ENCODE data around the gene SRD5A2. TPM values are rescaled to one million over a fixed set of nuclear protein-coding genes. Genes with fewer than 3 reads are reported as not detected.

Gene SRD5A2
- total and polyA plus RNA-seq, 3 donors from 2014 or later, result 1.3 to 1.8 (median 1.4) TPM

- intact Hi-C loops (cut with DNase I; ENCODE audit: low total_unique reads), result no loop called here
- Histone ChIP-seq H3K27ac (no peak overlapping the region), H3K4me3 (no peak overlapping the region), H3K9me3 (no peaks in the 10 kb centered on the region), H3K36me3 (ENCODE audit: low read depth, missing control alignments) (no peaks in the 10 kb centered on the region), H3K4me1 (no peaks in the 10 kb centered on the region), H3K27me3 (no peaks in the 10 kb centered on the region)
- WGBS, 2 donors, result 94 to 97% methylated on average over 1 of the region's 1 CpG
- TF ChIP-seq CTCF (IDR thresholded peaks at IDR 0.05), result no peak
- TF ChIP-seq POLR2A (IDR thresholded peaks at IDR 0.05), result no peak
- DNase-seq, result no peak
Observed at GRCh38 chr2:31533036-31533435, 47.7 kb downstream of the SRD5A2 start.

GRCh38 chr2:31531101-31531500 lies 49.6 kb downstream of the SRD5A2 start:
- DNase-seq, result no peak
- no peaks in the 10 kb centered on the region for H3K9me3 ChIP-seq
- H3K27me3 ChIP-seq, result no peaks in the 10 kb centered on the region
- no peaks in the 10 kb centered on the region for H3K4me1 ChIP-seq
- no peak for TF ChIP-seq CTCF (IDR thresholded peaks at IDR 0.05)
- no peak for TF ChIP-seq POLR2A (IDR thresholded peaks at IDR 0.05)
- intact Hi-C loops (cut with DNase I; ENCODE audit: low total_unique reads), result no loop called here
- 95 to 96% methylated on average over 4 to 5 of the region's 5 CpGs for WGBS, 2 donors
- H3K36me3 ChIP-seq (ENCODE audit: low read depth, missing control alignments), result no peaks in the 10 kb centered on the region
- H3K4me3 ChIP-seq, result no peak overlapping the region
- no peak overlapping the region for H3K27ac ChIP-seq

GRCh38 chr2:31529256-31529655 lies 51.5 kb downstream of the SRD5A2 start:
- no peaks in the 10 kb centered on the region for H3K4me1 ChIP-seq
- no peak for DNase-seq
- H3K9me3 ChIP-seq, result no peaks in the 10 kb centered on the region
- no peak overlapping the region for H3K27ac ChIP-seq
- no peak overlapping the region for H3K4me3 ChIP-seq
- TF ChIP-seq POLR2A (IDR thresholded peaks at IDR 0.05) (no peak), CTCF (IDR thresholded peaks at IDR 0.05) (no peak)
- no peaks in the 10 kb centered on the region for H3K27me3 ChIP-seq
- 91% methylated on average over 8 of the region's 8 CpGs for whole genome bisulfite sequencing, 2 donors
- H3K36me3 ChIP-seq (ENCODE audit: low read depth, missing control alignments), result no peaks in the 10 kb centered on the region
- intact Hi-C loops (cut with DNase I; ENCODE audit: low total_unique reads), result no loop called here

GRCh38 chr2:31528823-31529222 lies 51.9 kb downstream of the SRD5A2 start:
- Histone ChIP-seq H3K4me3 (no peak overlapping the region), H3K36me3 (ENCODE audit: low read depth, missing control alignments) (no peaks in the 10 kb centered on the region), H3K4me1 (no peaks in the 10 kb centered on the region), H3K9me3 (no peaks in the 10 kb centered on the region), H3K27ac (no peak overlapping the region), H3K27me3 (no peaks in the 10 kb centered on the region)
- no peak for DNase-seq
- intact Hi-C loops (cut with DNase I; ENCODE audit: low total_unique reads), result no loop called here
- WGBS, 2 donors, result 94 to 95% methylated on average over 6 of the region's 6 CpGs
- TF ChIP-seq POLR2A (IDR thresholded peaks at IDR 0.05) (no peak), CTCF (IDR thresholded peaks at IDR 0.05) (no peak)

- Histone ChIP-seq H3K27ac (no peak overlapping the region), H3K9me3 (no peaks in the 10 kb centered on the region), H3K36me3 (ENCODE audit: low read depth, missing control alignments) (no peaks in the 10 kb centered on the region), H3K27me3 (no peaks in the 10 kb centered on the region), H3K4me1 (no peaks in the 10 kb centered on the region), H3K4me3 (no peak overlapping the region)
- DNase-seq, result no peak
- 80 to 83% methylated on average over 15 of the region's 15 CpGs for WGBS, 2 donors
- intact Hi-C loops (cut with DNase I; ENCODE audit: low total_unique reads), result no loop called here
- no peak for TF ChIP-seq CTCF (IDR thresholded peaks at IDR 0.05)
- no peak for TF ChIP-seq POLR2A (IDR thresholded peaks at IDR 0.05)
Observed at GRCh38 chr2:31526946-31527732, 53.6 kb downstream of the SRD5A2 start.
